HL-60 (cell line): Measurements from ENCODE around the gene NUDT2.
"Not testable (repeated sequence)": the region's sequence is repeated elsewhere in the genome, so short reads cannot be mapped to it uniquely, and the experiment has no call there.

ENCODE experiments used
- CTCF ChIP-seq: IDR thresholded peaks from one replicate; pipeline ENCODE4 v1.5.1; 2011; ENCODE audit warnings: low read length, control low read depth, inconsistent platforms; ENCODE audit not compliant: insufficient read depth
- GABPA ChIP-seq: IDR thresholded peaks from 2 replicates; pipeline ENCODE4 v1.6.1; 2012; ENCODE audit warnings: low read depth
- POLR2AphosphoS5 ChIP-seq: IDR thresholded peaks from 2 replicates; pipeline ENCODE4 v1.6.1; 2012; ENCODE audit warnings: low read depth
- REST ChIP-seq: IDR thresholded peaks from 2 replicates; pipeline ENCODE4 v1.6.1; 2012; ENCODE audit warnings: low read depth; ENCODE audit not compliant: insufficient replicate concordance
- SPI1 ChIP-seq: IDR thresholded peaks from 2 replicates; pipeline ENCODE4 v1.6.1; 2012; ENCODE audit warnings: low read depth, mild to moderate bottlenecking, borderline replicate concordance

GRCh38 chr9:34301064-34301463, 28.3 kb upstream of the NUDT2 start:
- TF ChIP-seq CTCF, REST, POLR2AphosphoS5, GABPA, SPI1: not testable (repeated sequence)
